Kidney glomerular epithelial cell (primary cell): ENCODE data around the gene MAP2.
A peak's percentile ranks its signal among the peaks of the same experiment; 100 is the strongest.

Source experiments
- DNase-seq: peaks from one replicate; lab custom pipeline; 2025; lab: John Stamatoyannopoulos, UW

The MAP2 gene

DNA sequence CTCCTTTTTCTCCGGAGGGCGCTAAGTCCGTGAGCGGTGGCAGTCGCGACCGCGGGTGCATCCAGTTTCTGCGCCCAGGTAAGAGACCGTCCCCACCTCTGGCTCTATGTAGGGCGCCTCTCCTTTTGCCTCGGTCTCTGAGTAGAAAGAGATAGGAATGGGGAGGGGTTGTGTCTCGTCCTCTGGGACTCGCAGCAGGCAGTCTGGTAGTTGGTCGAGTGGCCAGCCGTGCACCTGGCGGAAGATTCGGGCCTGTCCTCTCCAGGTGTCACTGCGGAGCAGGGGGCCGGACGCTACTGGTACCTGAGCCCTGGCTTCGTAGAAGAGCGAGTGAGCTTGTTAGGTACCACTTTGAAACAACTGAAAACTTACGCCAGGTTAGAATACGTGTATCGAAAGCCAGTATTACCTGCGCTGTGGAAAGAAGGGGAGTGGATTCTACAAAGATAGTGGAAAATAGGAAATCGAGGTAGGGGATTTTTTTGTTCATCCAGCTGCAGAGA is 403 bp downstream of the MAP2 start:
- peak; percentile 41 for DNase-seq

- DNase-seq = peak; percentile 29
Observed at GRCh38 chr2:209424781-209425470, 1.1 kb downstream of the MAP2 start.

DNA sequence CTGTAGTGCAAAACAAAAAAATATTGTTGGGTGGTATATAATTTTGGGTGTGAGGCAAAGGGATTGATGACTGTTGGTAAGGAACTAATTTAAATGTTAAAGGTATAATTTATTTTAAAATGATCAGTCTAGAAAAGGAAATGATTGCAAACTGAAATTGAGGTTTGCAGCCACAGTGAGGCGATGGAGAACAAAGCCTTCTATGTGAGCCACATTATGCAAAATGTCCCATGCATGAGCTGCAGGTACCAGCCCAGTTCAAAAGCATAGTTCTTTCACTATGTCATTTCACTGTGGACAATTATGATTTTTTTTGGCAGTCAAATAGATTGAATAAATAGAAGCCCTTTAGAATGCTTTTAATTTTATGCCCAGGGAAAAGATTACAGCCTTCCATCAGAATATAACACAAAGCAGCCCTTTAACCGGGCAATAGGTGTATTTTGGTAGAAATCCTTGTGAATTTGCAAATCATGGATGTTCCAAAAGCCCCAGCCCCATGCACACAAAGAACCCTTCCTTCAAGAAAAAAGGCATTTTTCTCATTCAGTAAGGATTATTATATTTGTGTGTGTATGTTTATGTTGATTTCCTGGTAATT is 1.7 kb downstream of the MAP2 start:
- peak; percentile 58 for DNase-seq

DNA sequence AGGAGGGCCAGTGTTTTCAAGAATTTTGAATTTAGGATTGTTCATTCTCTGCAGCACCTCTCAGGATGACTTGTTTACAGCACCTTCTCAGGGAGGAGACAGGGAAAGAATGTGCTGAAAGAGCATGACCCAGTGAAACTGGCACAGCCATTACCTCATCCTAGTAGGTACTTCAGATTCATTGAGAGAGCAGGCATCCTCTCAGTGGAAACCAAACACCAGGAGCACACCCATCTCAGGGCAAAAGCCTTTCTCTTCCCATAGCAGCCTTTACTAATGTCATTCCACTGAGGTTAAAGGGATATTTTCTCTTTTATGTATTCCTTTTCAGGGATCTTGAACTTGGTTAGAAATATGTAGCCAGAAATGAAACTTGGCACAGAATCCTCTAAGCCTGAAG is 2.6 kb downstream of the MAP2 start:
- peak; percentile 58 for DNase-seq

- no peak for DNase-seq
Observed at GRCh38 chr2:209431701-209432100, 7.9 kb downstream of the MAP2 start.

DNA sequence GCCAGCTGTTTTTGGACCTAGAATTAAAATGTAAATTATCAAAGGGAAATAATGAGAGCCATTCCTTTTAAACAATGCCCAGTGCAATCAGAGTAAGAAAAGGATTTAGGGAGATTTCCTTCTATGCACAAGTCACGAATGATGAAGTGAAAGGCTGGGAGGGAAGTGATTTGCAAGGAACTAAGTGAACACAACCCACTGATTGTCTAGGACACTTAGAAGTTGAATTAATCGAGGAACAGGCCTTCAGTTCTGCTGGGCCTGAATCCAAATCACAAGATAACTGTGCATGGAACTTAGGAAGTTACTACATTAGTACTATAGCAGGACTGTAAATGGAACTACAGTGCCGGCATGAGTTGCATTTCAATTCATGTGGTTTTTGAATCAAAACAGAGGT is 17.7 kb downstream of the MAP2 start:
- DNase-seq = no peak

DNA sequence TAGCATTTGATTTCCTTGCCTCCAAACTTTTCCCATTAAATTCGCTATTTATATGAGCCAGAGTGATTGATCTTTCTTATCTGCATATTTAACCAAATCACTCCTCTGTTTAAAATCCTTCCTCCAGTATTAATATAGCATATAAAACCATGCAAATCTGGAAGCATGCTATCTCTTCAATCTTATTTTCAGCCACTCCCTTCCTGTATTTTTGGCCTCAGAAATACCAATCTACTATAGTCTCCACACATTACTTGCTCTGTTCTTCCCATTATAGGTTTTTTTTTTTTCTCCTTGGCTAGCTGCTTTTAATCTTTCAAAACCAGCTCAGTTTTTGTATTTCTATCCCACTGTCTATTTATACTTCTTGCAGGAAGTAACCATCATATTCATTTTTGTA is 19.1 kb downstream of the MAP2 start:
- DNase-seq = no peak

DNA sequence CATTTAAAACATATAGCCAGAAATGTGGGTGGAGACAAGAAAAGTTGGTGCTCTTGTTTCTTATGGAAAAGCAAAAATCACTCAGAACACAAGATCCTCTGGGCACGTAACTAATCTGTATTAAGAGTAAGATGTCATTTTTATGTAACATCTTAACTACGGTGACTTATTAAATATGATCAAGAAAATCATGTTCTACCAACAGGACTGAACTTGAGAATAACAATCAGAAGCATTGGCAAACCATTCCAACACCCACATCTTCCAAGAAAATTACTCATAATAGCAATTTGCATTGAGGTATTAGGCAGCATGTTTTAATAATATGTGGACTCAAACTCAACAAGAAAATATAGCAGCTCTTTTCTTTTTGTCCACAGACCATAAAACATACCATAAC is 21.6 kb downstream of the MAP2 start:
- no peak for DNase-seq

DNA sequence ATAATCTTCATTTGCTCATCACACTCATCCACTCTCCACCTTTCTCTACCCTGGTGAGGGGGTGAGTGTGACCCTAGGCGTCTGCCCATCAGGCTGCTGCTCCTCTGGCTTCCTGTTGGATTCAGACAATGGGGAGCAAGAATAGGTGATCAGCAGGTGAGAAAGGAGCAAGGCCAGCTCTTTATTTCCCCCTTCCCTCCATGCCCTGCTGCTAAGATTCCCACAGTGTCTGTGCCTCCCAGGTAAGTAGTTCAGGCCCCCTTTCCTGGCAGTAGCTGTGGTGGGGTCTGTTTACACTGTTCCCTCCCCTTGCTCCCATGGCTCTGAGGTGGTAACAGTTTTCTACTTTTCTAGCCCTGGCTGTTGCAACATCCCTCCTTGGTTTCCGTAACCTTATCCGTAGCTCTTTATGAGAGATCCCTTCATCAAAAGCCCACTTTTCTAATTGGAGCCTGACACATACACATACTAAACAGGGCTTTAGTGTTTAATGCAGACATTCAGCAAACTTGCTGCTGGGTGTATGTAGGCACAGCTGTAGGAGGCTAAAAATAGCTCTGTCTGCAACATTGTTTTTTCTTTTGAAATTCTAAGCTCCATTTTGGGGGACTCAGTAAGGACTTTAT is 27.5 kb downstream of the MAP2 start:
- DNase-seq = no peak

DNA sequence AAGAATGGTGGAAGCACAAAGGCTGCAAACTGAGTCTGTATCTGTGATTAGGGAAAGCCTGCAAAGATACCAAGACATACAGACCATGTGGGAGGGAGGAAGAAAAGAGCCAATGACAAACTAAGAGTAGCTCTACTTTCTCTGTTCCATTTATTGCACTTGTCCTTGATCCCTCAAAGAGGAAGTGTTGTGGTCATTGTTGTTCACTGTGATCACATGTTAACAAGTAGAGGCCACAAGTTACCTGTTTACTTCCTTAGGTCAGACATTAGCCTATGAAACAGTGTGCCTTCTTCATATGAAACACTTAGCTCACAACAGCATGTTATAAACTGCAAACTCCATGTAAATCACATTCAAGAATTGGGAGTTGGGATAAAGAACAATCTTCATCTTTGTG is 32.6 kb downstream of the MAP2 start:
- DNase-seq = no peak

GRCh38 chr2:209458008-209458979 is 34.4 kb downstream of the MAP2 start:
- no peak for DNase-seq

DNA sequence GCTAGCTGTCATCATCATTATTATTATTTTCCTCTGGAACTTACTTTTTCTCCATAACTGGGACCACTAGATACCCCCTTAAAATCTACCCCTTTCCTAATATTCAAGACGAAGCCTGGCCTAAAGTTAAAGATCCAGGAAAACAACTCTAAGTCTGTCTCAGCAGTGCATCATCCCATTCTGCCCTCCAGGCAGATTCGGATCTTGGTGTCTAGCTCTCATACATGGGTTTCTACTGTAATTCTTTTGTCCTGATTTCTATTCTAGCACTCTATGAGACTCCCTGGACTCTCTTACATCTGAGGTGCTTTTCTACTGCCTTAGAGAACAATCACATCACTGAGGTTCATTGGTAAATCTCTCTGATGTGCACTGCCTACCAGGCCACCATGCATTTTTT is 35.5 kb downstream of the MAP2 start:
- no peak for DNase-seq

DNA sequence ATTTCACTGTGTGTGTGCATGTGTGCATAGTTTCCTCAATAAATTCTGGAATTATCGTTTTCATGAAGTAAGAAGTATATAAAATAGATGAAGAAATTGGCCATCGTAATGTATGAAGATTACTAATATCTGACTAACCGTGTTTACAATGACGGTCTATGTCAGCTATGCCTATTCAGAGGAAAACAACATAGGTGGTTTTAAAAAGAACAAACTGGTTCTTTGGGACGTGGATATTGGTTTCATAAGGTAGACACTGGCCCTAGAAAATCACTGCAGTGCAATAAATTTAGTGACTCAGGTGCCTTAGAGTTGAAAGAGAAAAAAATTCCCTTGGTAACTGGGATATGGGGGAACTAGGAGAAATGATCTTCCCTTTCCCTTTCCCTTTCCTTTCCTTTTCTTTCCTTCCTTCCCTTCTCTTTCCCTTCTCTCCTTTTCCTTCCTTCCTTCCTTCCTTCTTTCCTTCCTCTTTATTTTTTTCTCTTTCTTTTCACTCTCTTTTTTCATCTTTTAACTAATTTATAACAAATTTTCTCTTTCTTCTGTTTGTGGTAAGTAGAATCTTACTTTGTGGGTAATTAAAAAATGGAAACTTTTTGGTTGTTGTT is 36.4 kb downstream of the MAP2 start:
- DNase-seq = no peak

DNA sequence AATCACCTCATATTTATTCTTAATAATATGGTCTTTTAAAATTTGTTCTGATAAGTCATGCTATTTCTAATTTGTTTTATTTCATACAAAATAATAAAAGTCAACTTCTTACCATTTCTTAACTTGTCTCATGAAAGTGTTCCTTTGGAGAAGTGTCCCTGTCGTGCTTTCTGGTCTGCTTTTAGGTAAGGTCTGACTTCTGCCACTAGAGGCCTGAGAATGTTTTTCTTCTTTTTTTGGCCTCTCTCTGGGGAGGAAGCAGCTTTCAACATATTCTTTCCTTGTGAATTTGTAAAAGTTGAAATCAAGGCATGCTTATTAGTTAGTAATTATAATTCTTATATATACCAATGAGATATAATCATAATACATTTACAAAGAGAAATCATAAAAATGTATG is 39.4 kb downstream of the MAP2 start:
- DNase-seq = no peak

- no peak for DNase-seq
Observed at GRCh38 chr2:209463835-209464234, 40.0 kb downstream of the MAP2 start.

- no peak for DNase-seq
Observed at GRCh38 chr2:209468846-209469245, 45.0 kb downstream of the MAP2 start.

DNA sequence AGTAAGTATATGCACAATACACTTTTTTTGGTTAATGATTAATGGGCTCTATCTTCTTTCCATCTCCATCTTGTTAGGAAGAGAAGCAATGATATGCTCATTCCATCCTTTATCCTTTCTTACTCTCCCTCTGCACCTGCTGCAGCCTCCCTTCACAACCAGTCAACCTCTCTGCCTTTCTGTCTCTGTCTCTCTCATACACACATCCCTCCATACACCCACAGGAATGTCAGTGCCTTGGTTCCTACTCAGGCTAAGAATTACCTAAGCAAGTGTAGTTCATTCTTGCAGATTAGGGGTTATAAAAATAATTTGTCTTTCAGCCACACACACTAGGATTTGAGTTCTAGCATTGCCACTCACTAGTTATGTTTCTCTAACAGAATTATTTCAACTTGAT is 45.6 kb downstream of the MAP2 start:
- DNase-seq = no peak

GRCh38 chr2:209470466-209470865 is 46.6 kb downstream of the MAP2 start:
- DNase-seq = no peak

DNA sequence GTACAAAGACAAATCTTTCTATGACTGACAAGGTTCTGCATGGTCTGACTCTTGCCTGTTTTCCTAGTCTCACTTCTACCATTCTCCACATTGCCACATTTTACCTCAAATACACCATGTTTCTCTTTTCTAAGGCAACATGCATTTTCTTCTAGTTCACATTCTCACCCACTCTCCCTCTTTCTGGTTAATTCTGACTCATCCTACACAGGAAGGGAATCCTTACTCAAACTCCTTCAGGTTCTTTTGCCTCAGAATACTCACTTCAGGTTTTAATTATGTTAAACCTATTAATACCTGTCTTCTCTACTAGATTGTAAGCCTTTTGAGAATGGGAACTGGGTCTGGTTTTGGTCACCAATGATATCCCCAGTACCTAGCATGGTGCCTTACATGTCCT is 47.2 kb downstream of the MAP2 start:
- DNase-seq = peak; percentile 30

DNA sequence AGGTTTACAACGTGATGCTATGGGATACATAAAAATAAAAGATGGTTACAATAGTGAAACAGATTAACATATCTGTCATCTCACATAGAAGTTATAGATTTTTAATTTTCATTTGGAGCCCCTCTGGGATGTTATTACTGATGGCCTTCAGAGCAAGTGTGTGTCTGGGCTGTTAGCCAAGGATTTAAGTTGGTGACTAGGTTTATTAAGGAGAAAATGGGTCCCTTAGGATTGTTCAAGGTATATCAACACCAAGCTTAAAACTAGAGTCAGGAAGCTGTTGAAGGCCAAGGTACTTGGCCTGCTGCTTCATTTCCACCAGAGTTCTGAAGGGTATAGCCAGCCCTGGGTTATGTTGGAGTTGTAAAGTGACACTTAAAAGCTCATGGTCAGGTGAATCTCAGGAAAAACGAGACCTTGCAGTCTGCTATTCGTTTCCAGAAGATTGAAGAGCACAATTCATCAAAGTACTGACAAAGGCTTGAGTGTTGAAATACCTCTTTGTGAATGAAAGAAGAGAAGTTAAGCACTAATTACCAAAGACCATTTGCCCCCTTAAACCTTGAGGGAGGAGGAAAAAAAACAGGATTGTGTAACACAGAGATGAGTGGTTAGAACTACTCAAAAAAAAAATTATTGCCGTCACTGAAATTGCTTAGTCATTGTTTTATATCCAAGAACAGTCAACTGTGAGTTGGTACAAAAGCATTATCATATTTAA is 48.4 kb downstream of the MAP2 start:
- peak; percentile 65 for DNase-seq

DNA sequence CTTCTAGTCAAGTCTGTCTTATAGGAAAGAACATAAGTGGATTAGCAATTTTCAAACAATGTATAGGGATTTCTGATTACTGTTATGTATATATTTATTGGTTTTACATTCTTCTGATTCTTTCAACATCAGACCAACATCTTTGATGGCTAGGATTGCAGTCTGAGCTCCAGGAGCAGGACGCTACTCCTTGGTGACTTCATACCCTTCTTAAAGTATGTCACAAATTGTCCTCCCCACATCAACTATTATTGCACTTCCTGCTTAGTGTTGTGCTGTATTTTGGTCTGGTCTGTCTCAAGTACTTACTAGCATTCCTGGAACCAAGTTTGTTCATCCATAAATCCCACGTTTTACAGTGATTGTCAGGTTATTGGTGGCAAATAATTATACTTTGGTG is 49.0 kb downstream of the MAP2 start:
- no peak for DNase-seq
